ENCODE measurements around the gene CCDC28A. TPM values are rescaled to one million over a fixed set of nuclear protein-coding genes. Genes with fewer than 3 reads are reported as not detected.

The CCDC28A gene
- total and polyA plus RNA-seq, 2 of the 4 experiments (the other 2 are of a cell fraction), result 6.8 to 8.0 TPM

DNA sequence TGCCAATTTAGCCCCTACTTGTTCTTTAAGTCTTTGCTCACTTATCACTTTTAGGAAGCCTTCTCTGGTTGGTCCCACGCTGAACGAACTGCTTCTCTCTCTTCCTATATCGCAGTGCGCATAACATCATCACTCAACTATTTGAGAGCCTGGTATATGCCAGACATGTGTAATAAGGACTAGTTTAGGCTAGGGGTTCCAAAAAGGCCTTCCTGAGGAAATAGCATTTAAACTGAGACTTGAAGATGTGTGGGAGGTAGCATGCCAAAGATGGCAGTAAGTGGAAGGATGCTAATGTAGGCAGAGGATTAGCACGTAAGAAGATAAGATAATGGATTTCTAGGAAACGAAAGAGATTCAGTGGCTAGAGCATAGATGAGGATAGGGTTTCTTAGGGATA is 4.8 kb downstream of the CCDC28A start:
- Histone ChIP-seq H3K9ac (ENCODE audit: low read depth, low read length) (no peak overlapping the region), H3K36me3 (ENCODE audit: control insufficient read depth, insufficient read depth, low read length) (no peaks in the 10 kb centered on the region), H3K4me3 (ENCODE audit: insufficient read depth, low read depth, low read length) (no peak overlapping the region), H4K20me1 (ENCODE audit: insufficient read depth, low read length) (no peaks in the 10 kb centered on the region), H3K14ac (replicated peaks; ENCODE audit: low read depth, low read length) (no peak overlapping the region), H3K23ac (ENCODE audit: low read depth, low read length) (no peak overlapping the region), H2AFZ (replicated peaks; ENCODE audit: low read length, poor library complexity) (no peak overlapping the region), H2AK5ac (ENCODE audit: low read depth, low read length) (no peak overlapping the region), H4K8ac (ENCODE audit: low read depth in 2 of 2, low read length in 2 of 2) (no peak overlapping the region), H3K79me1 (ENCODE audit: low read depth in 1 of 2, low read length in 2 of 2) (peaks cover 8 to 11% of the 10 kb centered on the region in 2 experiments; a peak in 2 of 4 replicates), H3K27ac (ENCODE audit: insufficient read depth, low read length) (no peak overlapping the region), H3K56ac (ENCODE audit: extremely low read depth, insufficient read depth, low read length) (no peak overlapping the region), H2BK15ac (ENCODE audit: low read depth, low read length) (no peak overlapping the region), H3K4me2 (ENCODE audit: low read depth, low read length) (no peak overlapping the region), H2BK20ac (ENCODE audit: low read depth, low read length) (no peak overlapping the region), H3K18ac (ENCODE audit: low read depth, low read length) (no peak overlapping the region), H3K9me1 (ENCODE audit: insufficient read depth, low read length) (no peaks in the 10 kb centered on the region), H3K4ac (ENCODE audit: low read depth, low read length) (no peak overlapping the region), H4K5ac (ENCODE audit: low read depth, low read length) (no peak overlapping the region), H3K9me3 (ENCODE audit: control insufficient read depth, insufficient read depth, low read length) (no peaks in the 10 kb centered on the region), H4K91ac (ENCODE audit: insufficient read depth, low read depth, low read length) (no peak overlapping the region), H3K27me3 (ENCODE audit: control insufficient read depth, insufficient read depth, low read length) (no peaks in the 10 kb centered on the region), H2BK5ac (ENCODE audit: low read depth, low read length, poor library complexity, severe bottlenecking) (no peak overlapping the region), H2BK120ac (ENCODE audit: low read depth, low read length) (no peak overlapping the region), H2AK9ac (replicated peaks; ENCODE audit: low read depth, low read length, poor library complexity) (no peak overlapping the region), H3K4me1 (ENCODE audit: control insufficient read depth, insufficient read depth, low read length) (no peaks in the 10 kb centered on the region)
- dilution Hi-C loops (cut with HindIII; ENCODE audit: low sequenced_read_pairs, unreplicated experiment) (no loop called here), in situ Hi-C loops (cut with MboI; ENCODE audit: low sequenced_read_pairs) (no loop called here), intact Hi-C loops (cut with micrococcal nuclease) (no loop called here)
- DNase-seq, result no peak
- BruUV-seq (replicated peaks), result no TSS peak
- no peak for ATAC-seq (ENCODE audit: low read depth)
- CTCF ChIA-PET, result no interaction called here
- TF ChIP-seq MAFK (IDR thresholded peaks at IDR 0.05; ENCODE audit: low read depth, low read length) (no peak), CEBPB (IDR thresholded peaks at IDR 0.05; ENCODE audit: low read depth, low read length) (no peak), POLR2A (IDR thresholded peaks at IDR 0.05; ENCODE audit: low read depth, low read length) (no peak), RFX5 (IDR thresholded peaks at IDR 0.05; ENCODE audit: low read depth, low read length) (no peak), MAZ (IDR thresholded peaks at IDR 0.05; ENCODE audit: borderline replicate concordance, low read depth, low read length) (no peak), NFE2L2 (IDR thresholded peaks at IDR 0.05; ENCODE audit: low read depth, low read length) (no peak), SMC3 (IDR thresholded peaks at IDR 0.05; ENCODE audit: low read depth, low read length) (no peak), BHLHE40 (IDR thresholded peaks at IDR 0.05; ENCODE audit: low read depth, low read length) (no peak), CHD1 (IDR thresholded peaks at IDR 0.05; ENCODE audit: low read depth, low read length) (no peak), CTCF (conservative IDR thresholded peaks at IDR 0.05; ENCODE audit: low read depth, low read length) (no peak), FOS (IDR thresholded peaks at IDR 0.05; ENCODE audit: low read depth, low read length) (no peak), MXI1 (IDR thresholded peaks at IDR 0.05; ENCODE audit: borderline replicate concordance, low read depth, low read length) (no peak), RAD21 (IDR thresholded peaks at IDR 0.05; ENCODE audit: low read length) (no peak), USF2 (IDR thresholded peaks at IDR 0.05; ENCODE audit: low read depth, low read length) (no peak)
- WGBS, 2 experiments (ENCODE audit: extremely low coverage in 2 of 2, insufficient read length in 1 of 2), result 55% methylated on average over 2 of the region's 6 CpGs; no CpG with 5 or more reads in 1 of the 2 experiments
- POLR2A ChIA-PET (ENCODE audit: unreplicated experiment), result no interaction called here
